ENCODE measurements around the gene SNAI1. TPM values are rescaled to one million over a fixed set of nuclear protein-coding genes. Genes with fewer than 3 reads are reported as not detected.

Gene SNAI1
- total and polyA plus RNA-seq, 12 donors: 0.28 to 13.2 (median 8.4) TPM

GRCh38 chr20:50015993-50016770 is 33.4 kb downstream of the SNAI1 start:
- Histone ChIP-seq H3K27me3 (no peaks in the 10 kb centered on the region), H3K4me1 (replicated peaks in 1 of 2) (peaks cover 0 to 14% of the 10 kb centered on the region in 2 donors), H3K9me3 (replicated peaks in 1 of 3) (no peaks in the 10 kb centered on the region), H3K36me3 (replicated peaks in 1 of 2) (no peaks in the 10 kb centered on the region), H3K27ac (peak overlapping the region in 2 of 5 donors; percentile 17 to 36), H3K4me3 (no peak overlapping the region)
- peak in 1 of 7 donors; percentile 24 for DNase-seq
- no peak for TF ChIP-seq POLR2A (IDR thresholded peaks at IDR 0.05)
- TF ChIP-seq, protein P1, sequence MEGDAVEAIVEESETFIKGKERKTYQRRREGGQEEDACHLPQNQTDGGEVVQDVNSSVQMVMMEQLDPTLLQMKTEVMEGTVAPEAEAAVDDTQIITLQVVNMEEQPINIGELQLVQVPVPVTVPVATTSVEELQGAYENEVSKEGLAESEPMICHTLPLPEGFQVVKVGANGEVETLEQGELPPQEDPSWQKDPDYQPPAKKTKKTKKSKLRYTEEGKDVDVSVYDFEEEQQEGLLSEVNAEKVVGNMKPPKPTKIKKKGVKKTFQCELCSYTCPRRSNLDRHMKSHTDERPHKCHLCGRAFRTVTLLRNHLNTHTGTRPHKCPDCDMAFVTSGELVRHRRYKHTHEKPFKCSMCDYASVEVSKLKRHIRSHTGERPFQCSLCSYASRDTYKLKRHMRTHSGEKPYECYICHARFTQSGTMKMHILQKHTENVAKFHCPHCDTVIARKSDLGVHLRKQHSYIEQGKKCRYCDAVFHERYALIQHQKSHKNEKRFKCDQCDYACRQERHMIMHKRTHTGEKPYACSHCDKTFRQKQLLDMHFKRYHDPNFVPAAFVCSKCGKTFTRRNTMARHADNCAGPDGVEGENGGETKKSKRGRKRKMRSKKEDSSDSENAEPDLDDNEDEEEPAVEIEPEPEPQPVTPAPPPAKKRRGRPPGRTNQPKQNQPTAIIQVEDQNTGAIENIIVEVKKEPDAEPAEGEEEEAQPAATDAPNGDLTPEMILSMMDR (IDR thresholded peaks at IDR 0.05): no peak
- WGBS, 4 donors: 64 to 77% (median 71%) methylated on average over 12 to 18 of the region's 18 CpGs
- intact Hi-C loops (cut with DNase I): no loop called here

- no peak for DNase-seq
- WGBS, 4 donors: 68 to 93% (median 85%) methylated on average over 4 to 5 of the region's 5 CpGs
- H3K27ac ChIP-seq: peak overlapping the region in 1 of 5 donors; percentile 54
- H3K4me1 ChIP-seq (replicated peaks in 1 of 2): peaks cover 0 to 14% of the 10 kb centered on the region in 2 donors
- TF ChIP-seq POLR2A (IDR thresholded peaks at IDR 0.05): no peak
- TF ChIP-seq, protein P1 (IDR thresholded peaks at IDR 0.05): no peak
- H3K36me3 ChIP-seq (replicated peaks in 1 of 2): no peaks in the 10 kb centered on the region
- no peaks in the 10 kb centered on the region for H3K27me3 ChIP-seq
- H3K9me3 ChIP-seq (replicated peaks in 1 of 3): no peaks in the 10 kb centered on the region
- no peak overlapping the region for H3K4me3 ChIP-seq
- intact Hi-C loops (cut with DNase I): no loop called here
Observed at GRCh38 chr20:50017160-50017559, 34.4 kb downstream of the SNAI1 start.

DNA sequence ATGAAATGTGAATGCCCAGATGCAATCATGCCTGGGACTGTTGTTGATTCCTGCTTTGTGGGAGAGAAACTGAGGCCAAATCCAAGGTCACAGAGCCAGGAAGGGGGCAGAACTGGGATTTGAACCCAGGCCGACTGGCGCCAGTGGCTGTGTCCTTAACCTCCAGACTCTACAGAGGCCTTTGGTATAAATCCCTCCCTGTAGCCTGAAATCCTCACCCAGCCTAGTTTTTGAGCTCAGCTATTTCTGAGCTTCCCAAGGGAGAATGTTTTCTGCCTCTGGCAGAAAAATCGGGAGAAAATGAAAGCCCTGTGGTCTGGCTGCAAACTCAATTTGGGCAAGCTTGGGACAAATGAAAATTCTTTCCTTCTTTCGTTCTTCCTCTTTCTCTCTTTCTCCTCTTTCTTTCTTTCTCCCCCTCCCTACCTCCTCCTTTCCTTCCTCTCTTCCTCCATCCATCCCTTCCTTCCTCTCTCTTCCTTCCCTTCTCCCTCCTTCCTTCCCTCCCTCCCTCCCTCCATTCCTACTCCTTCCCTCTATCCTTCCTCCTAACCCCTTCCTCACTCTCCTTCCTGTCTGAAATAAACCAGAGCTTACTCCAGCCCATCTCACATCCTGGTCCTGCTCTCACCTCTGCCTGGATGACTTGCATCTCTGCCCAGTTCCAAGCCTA is 34.9 kb downstream of the SNAI1 start:
- peaks cover 0 to 11% of the 10 kb centered on the region in 2 donors for H3K4me1 ChIP-seq (replicated peaks in 1 of 2)
- intact Hi-C loops (cut with DNase I): no loop called here
- no peak overlapping the region for H3K4me3 ChIP-seq
- H3K27ac ChIP-seq: peak overlapping the region in 1 of 5 donors; percentile 54
- no peaks in the 10 kb centered on the region for H3K9me3 ChIP-seq (replicated peaks in 1 of 3)
- TF ChIP-seq, protein P1 (IDR thresholded peaks at IDR 0.05): no peak
- no peak for TF ChIP-seq POLR2A (IDR thresholded peaks at IDR 0.05)
- H3K36me3 ChIP-seq (replicated peaks in 1 of 2): no peaks in the 10 kb centered on the region
- H3K27me3 ChIP-seq: no peaks in the 10 kb centered on the region
- 60 to 71% (median 65%) methylated on average over 4 of the region's 4 CpGs for WGBS, 4 donors
- no peak for DNase-seq

- no peaks in the 10 kb centered on the region for H3K36me3 ChIP-seq (replicated peaks in 1 of 2)
- peak; percentile 65 to 87 (median 78) for DNase-seq
- H3K27me3 ChIP-seq: no peaks in the 10 kb centered on the region
- H3K4me3 ChIP-seq: no peak overlapping the region
- WGBS, 4 donors: 62 to 85% (median 71%) methylated on average over 8 to 13 of the region's 13 CpGs
- intact Hi-C loops (cut with DNase I): no loop called here
- peak overlapping the region in 2 of 5 donors; percentile 26 to 50 for H3K27ac ChIP-seq
- H3K4me1 ChIP-seq (replicated peaks in 1 of 2): peaks cover 0 to 11% of the 10 kb centered on the region in 2 donors
- H3K9me3 ChIP-seq (replicated peaks in 1 of 3): no peaks in the 10 kb centered on the region
- TF ChIP-seq, protein P1 (IDR thresholded peaks at IDR 0.05): no peak
- no peak for TF ChIP-seq POLR2A (IDR thresholded peaks at IDR 0.05)
Observed at GRCh38 chr20:50019466-50020256, 36.9 kb downstream of the SNAI1 start.
